SK-N-SH treated with all-trans-retinoic acid at 6 μM for 48 hours (cell line): ENCODE measurements around the gene RHOG.
A peak's percentile ranks its signal among the peaks of the same experiment; 100 is the strongest.
"Not testable (repeated sequence)": the region's sequence is repeated elsewhere in the genome, so short reads cannot be mapped to it uniquely, and the experiment has no call there.

Source experiments
- ATAC-seq: fragments of 200-7000 bp; cut with Tn5 transposase; 3 replicates; pipeline ENCODE4 v1.9.1; 2020; ENCODE audit warnings: mild to moderate bottlenecking, moderate library complexity
- ARNTL ChIP-seq: fragments of 450-650 bp; formaldehyde crosslinking; IDR thresholded peaks from 2 replicates; pipeline ENCODE4 v1.5.0; 2020; ENCODE audit warnings: low read depth, mild to moderate bottlenecking, moderate library complexity, borderline replicate concordance
- BACH2 ChIP-seq: fragments of 250-450 bp; sonication (Bioruptor Pico); IDR thresholded peaks from 2 replicates; pipeline ENCODE4 v1.9.0; 2021; ENCODE audit warnings: mild to moderate bottlenecking, borderline replicate concordance
- CSDC2 ChIP-seq: fragments of 250-450 bp; sonication (Bioruptor Pico); IDR thresholded peaks from 2 replicates; pipeline ENCODE4 v1.5.0; 2020; ENCODE audit warnings: mild to moderate bottlenecking, moderate library complexity
- ESRRG ChIP-seq: fragments of 250-450 bp; sonication (Bioruptor Pico); IDR thresholded peaks from 2 replicates; pipeline ENCODE4 v1.6.1; 2021; ENCODE audit warnings: mild to moderate bottlenecking
- ISL1 ChIP-seq: fragments of 250-450 bp; sonication (Bioruptor Pico); IDR thresholded peaks from 2 replicates; pipeline ENCODE4 v2.1.2; 2022; ENCODE audit warnings: mild to moderate bottlenecking, moderate library complexity
- OSR1 ChIP-seq: fragments of 250-450 bp; sonication (Bioruptor Pico); IDR thresholded peaks from 2 replicates; pipeline ENCODE4 v1.8.0; 2022; ENCODE audit warnings: moderate library complexity, mild to moderate bottlenecking, inconsistent platforms
- PPARA ChIP-seq: fragments of 250-450 bp; sonication (Bioruptor Pico); IDR thresholded peaks from 2 replicates; pipeline ENCODE4 v1.5.0; 2020; ENCODE audit warnings: mild to moderate bottlenecking, borderline replicate concordance
- RARB ChIP-seq: fragments of 250-450 bp; sonication (Bioruptor Pico); IDR thresholded peaks from 2 replicates; pipeline ENCODE4 v1.8.0; 2021; ENCODE audit warnings: mild to moderate bottlenecking, moderate library complexity
- SNAI2 ChIP-seq: fragments of 250-450 bp; sonication (Bioruptor Pico); IDR thresholded peaks from 2 replicates; pipeline ENCODE4 v1.5.0; 2020; ENCODE audit warnings: mild to moderate bottlenecking, moderate library complexity
- TCF4 ChIP-seq: fragments of 250-450 bp; sonication (Bioruptor Pico); IDR thresholded peaks from 2 replicates; pipeline ENCODE4 v1.8.0; 2021; ENCODE audit warnings: mild to moderate bottlenecking, moderate library complexity, borderline replicate concordance
- ZC3H10 ChIP-seq: fragments of 250-450 bp; sonication (Bioruptor Pico); IDR thresholded peaks from 2 replicates; pipeline ENCODE4 v1.5.1; 2021; ENCODE audit warnings: mild to moderate bottlenecking, moderate library complexity
- ZFP3 ChIP-seq: fragments of 250-450 bp; sonication (Bioruptor Pico); IDR thresholded peaks from 2 replicates; pipeline ENCODE4 v1.5.0; 2020; ENCODE audit warnings: mild to moderate bottlenecking, moderate library complexity
- ZFP30 ChIP-seq: fragments of 450-650 bp; formaldehyde crosslinking; IDR thresholded peaks from 2 replicates; pipeline ENCODE4 v1.5.0; 2022; ENCODE audit warnings: mild to moderate bottlenecking, moderate library complexity
- ZNF565 ChIP-seq: fragments of 450-650 bp; formaldehyde crosslinking; conservative IDR thresholded peaks from 2 replicates; pipeline ENCODE4 v1.5.0; 2020; ENCODE audit warnings: low read depth, mild to moderate bottlenecking, moderate library complexity
- ZNF70 ChIP-seq: fragments of 450-650 bp; formaldehyde crosslinking; IDR thresholded peaks from 2 replicates; pipeline ENCODE4 v1.5.0; 2020; ENCODE audit warnings: mild to moderate bottlenecking, moderate library complexity
- TF ChIP-seq, protein P1 (sequence below): fragments of 250-450 bp; sonication (Bioruptor Pico); IDR thresholded peaks from 2 replicates; pipeline ENCODE4 v1.5.0; 2020; ENCODE audit warnings: mild to moderate bottlenecking, moderate library complexity
- TF ChIP-seq, protein P2 (sequence below): fragments of 250-450 bp; sonication (Bioruptor Pico); IDR thresholded peaks from 2 replicates; pipeline ENCODE4 v1.8.0; 2021; ENCODE audit warnings: low read depth, mild to moderate bottlenecking, moderate library complexity, borderline replicate concordance
- TF ChIP-seq, protein P3 (sequence below): fragments of 250-450 bp; sonication (Bioruptor Pico); IDR thresholded peaks from 2 replicates; pipeline ENCODE4 v1.5.1; 2020; ENCODE audit warnings: low read depth, mild to moderate bottlenecking, moderate library complexity
- TF ChIP-seq, protein P4 (sequence below): fragments of 250-450 bp; sonication (Bioruptor Pico); IDR thresholded peaks from 2 replicates; pipeline ENCODE4 v1.5.1; 2021; ENCODE audit warnings: mild to moderate bottlenecking, moderate library complexity

The RHOG gene

DNA sequence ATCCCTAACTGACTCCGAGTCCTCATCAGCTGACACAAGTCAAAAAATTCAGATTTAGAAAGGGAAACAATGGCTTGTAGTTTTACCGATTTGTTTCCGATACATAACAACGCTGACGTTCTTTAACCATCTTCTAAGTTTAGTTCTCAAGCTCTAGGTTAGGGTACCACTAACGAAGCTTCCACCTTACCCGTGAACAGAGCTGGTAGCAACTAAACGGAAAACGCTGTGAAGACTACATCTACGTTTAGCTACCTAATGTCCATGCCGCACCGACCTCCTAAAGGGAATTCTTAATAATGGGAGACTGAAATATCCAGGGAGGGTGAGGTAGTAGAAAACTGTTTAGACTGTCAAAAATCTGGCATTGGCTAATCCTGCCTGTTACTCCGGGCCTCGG, 44.4 kb downstream of the RHOG start (continued):
- no peak for TF ChIP-seq OSR1
- no peak for TF ChIP-seq ZFP30 (CRISPR knock-in tag)

DNA sequence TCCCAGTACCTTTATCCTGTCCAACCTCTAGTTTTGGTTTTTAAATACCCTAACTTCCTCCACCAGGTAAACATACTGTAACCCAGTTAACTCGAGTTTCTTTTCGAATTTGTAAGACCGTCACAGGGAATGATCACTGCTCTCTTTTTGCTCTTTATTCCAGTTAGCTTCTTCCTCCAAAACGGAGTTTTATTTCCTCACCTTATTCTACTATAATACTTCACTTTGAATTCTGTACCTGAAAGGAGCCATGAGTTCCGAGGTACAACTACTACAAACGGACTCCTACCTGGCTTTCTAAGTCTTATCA, 44.8 kb downstream of the RHOG start:
- TF ChIP-seq, protein P1, sequence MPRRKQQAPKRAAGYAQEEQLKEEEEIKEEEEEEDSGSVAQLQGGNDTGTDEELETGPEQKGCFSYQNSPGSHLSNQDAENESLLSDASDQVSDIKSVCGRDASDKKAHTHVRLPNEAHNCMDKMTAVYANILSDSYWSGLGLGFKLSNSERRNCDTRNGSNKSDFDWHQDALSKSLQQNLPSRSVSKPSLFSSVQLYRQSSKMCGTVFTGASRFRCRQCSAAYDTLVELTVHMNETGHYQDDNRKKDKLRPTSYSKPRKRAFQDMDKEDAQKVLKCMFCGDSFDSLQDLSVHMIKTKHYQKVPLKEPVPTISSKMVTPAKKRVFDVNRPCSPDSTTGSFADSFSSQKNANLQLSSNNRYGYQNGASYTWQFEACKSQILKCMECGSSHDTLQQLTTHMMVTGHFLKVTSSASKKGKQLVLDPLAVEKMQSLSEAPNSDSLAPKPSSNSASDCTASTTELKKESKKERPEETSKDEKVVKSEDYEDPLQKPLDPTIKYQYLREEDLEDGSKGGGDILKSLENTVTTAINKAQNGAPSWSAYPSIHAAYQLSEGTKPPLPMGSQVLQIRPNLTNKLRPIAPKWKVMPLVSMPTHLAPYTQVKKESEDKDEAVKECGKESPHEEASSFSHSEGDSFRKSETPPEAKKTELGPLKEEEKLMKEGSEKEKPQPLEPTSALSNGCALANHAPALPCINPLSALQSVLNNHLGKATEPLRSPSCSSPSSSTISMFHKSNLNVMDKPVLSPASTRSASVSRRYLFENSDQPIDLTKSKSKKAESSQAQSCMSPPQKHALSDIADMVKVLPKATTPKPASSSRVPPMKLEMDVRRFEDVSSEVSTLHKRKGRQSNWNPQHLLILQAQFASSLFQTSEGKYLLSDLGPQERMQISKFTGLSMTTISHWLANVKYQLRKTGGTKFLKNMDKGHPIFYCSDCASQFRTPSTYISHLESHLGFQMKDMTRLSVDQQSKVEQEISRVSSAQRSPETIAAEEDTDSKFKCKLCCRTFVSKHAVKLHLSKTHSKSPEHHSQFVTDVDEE (CRISPR knock-in tag): no peak
- no peak for TF ChIP-seq ZC3H10

DNA sequence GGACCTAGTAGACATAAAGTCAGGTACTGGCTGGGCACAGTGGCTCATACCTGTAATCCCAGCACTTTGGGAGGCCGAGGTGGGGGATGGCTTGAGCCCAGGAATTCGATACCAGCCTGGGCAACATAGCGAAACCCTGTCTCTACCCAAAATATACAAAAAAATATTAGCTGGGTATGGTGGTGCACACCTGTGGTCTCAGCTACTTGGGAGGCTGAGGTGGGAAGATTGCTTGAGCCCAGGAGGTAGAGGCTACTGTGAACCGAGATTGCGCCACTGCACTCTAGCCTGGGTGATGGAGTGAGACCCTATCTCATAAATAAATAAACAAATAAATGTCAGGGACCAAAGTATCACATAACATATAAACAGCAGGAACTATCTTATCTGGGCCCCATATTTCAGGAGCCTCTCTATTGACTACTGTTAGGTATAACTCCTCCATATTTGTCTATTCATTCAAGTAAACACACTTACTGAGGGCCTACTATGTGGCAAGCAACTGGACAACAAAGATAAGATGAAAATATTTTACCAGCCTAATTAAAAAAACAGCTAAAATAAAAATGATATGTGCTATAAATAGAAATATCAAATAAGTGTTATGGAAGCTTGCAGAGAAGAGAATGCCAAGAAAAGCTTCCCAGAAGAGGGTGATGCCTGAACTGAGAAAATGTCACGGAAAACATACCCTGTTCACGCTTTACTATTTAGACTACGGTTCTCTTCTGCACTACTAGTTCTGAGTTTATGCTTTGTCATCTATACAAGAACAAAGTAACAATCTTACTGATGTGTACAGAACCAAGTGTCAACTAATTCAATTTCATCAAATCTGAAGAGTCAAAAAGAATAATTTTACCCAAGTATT, 45.4 kb downstream of the RHOG start:
- ATAC-seq: no peak
- TF ChIP-seq ESRRG (no peak), PPARA (no peak), ZFP3 (CRISPR knock-in tag) (no peak), OSR1 (no peak), ZNF565 (CRISPR knock-in tag) (no peak), CSDC2 (no peak), SNAI2 (CRISPR knock-in tag) (no peak), ISL1 (no peak), ZFP30 (CRISPR knock-in tag) (no peak), TCF4 (CRISPR knock-in tag) (no peak), ZNF70 (no peak), RARB (CRISPR knock-in tag) (no peak), ARNTL (CRISPR knock-in tag) (no peak), BACH2 (CRISPR knock-in tag) (no peak)
- TF ChIP-seq, protein P2, sequence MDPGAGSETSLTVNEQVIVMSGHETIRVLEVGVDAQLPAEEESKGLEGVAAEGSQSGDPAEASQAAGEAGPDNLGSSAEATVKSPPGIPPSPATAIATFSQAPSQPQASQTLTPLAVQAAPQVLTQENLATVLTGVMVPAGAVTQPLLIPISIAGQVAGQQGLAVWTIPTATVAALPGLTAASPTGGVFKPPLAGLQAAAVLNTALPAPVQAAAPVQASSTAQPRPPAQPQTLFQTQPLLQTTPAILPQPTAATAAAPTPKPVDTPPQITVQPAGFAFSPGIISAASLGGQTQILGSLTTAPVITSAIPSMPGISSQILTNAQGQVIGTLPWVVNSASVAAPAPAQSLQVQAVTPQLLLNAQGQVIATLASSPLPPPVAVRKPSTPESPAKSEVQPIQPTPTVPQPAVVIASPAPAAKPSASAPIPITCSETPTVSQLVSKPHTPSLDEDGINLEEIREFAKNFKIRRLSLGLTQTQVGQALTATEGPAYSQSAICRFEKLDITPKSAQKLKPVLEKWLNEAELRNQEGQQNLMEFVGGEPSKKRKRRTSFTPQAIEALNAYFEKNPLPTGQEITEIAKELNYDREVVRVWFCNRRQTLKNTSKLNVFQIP (CRISPR knock-in tag): no peak
- TF ChIP-seq, protein P3, sequence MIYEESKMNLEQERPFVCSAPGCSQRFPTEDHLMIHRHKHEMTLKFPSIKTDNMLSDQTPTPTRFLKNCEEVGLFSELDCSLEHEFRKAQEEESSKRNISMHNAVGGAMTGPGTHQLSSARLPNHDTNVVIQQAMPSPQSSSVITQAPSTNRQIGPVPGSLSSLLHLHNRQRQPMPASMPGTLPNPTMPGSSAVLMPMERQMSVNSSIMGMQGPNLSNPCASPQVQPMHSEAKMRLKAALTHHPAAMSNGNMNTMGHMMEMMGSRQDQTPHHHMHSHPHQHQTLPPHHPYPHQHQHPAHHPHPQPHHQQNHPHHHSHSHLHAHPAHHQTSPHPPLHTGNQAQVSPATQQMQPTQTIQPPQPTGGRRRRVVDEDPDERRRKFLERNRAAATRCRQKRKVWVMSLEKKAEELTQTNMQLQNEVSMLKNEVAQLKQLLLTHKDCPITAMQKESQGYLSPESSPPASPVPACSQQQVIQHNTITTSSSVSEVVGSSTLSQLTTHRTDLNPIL (CRISPR knock-in tag): no peak

More for the DNA sequence above, 44.8 kb downstream of the RHOG start:
- no peak for ATAC-seq

DNA sequence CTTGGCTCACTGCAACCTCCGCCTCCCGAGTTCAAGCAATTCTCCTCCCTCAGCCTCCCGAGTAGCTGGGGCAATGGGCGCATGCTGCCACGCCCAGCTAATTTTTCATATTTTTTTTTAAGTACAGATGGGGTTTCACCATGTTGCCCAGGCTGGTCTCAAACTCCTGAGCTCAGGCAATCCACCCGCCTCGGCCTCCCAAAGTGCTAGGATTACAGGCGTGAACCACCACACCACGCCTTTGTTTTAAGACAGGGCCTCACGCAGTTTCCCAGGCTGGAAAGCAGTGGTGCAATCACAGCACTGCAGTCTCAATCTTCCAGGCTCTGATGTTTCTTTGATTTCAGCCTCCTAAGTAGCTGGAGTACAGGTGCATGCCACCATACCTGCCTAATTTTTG, 46.4 kb downstream of the RHOG start:
- not testable (repeated sequence) for ATAC-seq

DNA sequence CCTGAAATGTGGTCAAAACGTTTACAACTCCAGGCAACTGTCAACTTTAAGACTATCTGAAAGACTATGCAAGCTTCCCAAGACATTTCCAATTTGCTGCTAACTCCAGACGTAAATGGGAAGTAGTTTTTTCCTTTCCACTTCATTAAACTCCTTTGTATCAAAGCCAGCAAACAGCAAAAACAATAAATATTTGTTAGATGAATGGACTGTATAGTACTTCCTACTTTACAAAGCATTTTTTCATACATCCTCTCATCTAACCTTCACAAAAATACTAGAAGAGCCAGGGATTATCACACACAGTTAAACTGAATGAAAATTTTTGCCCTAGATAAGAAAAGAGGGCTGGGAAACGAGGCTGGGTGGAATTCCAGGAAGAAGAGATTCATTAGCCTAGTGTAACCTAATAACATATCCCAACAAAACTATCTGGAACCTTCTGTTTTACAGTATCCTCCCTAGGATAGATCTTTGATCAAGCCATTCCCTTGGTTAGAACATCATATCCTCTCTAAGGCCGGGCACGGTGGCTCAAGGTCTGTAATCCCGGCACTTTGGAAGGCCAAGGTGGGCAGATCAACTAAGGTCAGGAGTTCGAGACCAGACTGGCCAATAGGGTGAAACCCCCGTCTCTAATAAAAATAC, 53.9 kb downstream of the RHOG start:
- no peak for TF ChIP-seq ESRRG
- TF ChIP-seq ZNF70: peak; percentile 93
- ATAC-seq: peak; percentile 61

DNA sequence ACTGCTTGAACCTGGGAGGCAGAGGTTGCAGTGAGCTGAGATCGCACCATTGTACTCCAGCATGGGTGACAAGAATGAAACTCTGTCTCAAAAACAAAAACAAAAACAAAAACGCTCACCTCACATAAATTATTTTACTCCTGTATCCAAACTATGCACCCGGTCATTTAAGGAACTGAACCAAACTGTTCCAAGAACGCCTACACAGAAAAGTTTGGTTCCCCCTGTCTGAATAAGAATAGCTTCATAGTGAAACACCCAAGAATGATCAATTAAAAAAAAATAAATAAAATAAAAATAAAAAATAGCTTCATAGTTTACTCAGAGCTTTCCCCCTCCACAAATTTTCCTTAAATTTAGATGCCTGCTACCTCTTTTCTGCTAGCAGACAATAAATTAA, 57.1 kb downstream of the RHOG start:
- TF ChIP-seq, protein P2 (CRISPR knock-in tag): no peak
- TF ChIP-seq, protein P4, sequence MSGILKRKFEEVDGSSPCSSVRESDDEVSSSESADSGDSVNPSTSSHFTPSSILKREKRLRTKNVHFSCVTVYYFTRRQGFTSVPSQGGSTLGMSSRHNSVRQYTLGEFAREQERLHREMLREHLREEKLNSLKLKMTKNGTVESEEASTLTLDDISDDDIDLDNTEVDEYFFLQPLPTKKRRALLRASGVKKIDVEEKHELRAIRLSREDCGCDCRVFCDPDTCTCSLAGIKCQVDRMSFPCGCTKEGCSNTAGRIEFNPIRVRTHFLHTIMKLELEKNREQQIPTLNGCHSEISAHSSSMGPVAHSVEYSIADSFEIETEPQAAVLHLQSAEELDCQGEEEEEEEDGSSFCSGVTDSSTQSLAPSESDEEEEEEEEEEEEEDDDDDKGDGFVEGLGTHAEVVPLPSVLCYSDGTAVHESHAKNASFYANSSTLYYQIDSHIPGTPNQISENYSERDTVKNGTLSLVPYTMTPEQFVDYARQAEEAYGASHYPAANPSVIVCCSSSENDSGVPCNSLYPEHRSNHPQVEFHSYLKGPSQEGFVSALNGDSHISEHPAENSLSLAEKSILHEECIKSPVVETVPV (CRISPR knock-in tag): no peak
- TF ChIP-seq, protein P1 (CRISPR knock-in tag): no peak
- TF ChIP-seq SNAI2 (CRISPR knock-in tag) (no peak), RARB (CRISPR knock-in tag) (no peak)
- no peak for ATAC-seq
